Heart left ventricle (tissue), 16 donors: ENCODE data around the gene ENTPD8. TPM values are rescaled to one million over a fixed set of nuclear protein-coding genes. Genes with fewer than 3 reads are reported as not detected.
A peak's percentile ranks its signal among the peaks of the same experiment; 100 is the strongest.

Experiments
- ATAC-seq, 4 donors: fragments of 200-7000 bp; cut with Tn5 transposase; one replicate each; pipeline ENCODE4 v1.9.1; 2020 to 2022; ENCODE audit warnings: moderate library complexity in 4 of 4, mild to moderate bottlenecking in 3 of 4, moderate number of reproducible peaks in 1 of 4
- DNase-seq, 5 donors: peaks; one replicate each; pipeline ENCODE4 v3.0.0-alpha.2; 2020
- H3K27ac ChIP-seq, 12 donors: fragments of 200-600 bp; sonication (generic) in 4 of 12; one replicate each; pipeline versions ENCODE4 v1.5.0 to v1.8.0; 2016 to 2022; ENCODE audit warnings: mild to moderate bottlenecking in 2 of 12
- H3K27me3 ChIP-seq, 9 donors: fragments of 200-600 bp; sonication (generic) in 2 of 9; one replicate each; pipeline versions ENCODE4 v1.5.1 to v1.8.0; 2016 to 2022; ENCODE audit warnings: mild to moderate bottlenecking in 3 of 9
- H3K36me3 ChIP-seq, 9 donors: fragments of 200-600 bp; sonication (generic) in 2 of 9; one replicate each; pipeline versions ENCODE4 v1.5.0 to v1.8.0; 2018 to 2022; ENCODE audit warnings: mild to moderate bottlenecking in 2 of 9
- H3K4me1 ChIP-seq, 12 donors: fragments of 200-600 bp; sonication (generic) in 4 of 12; one replicate each; pipeline versions ENCODE4 v1.5.0 to v1.8.0; 2016 to 2022; ENCODE audit warnings: mild to moderate bottlenecking in 3 of 12
- H3K4me3 ChIP-seq, 12 donors: fragments of 200-600 bp; sonication (generic) in 4 of 12; one replicate each; pipeline versions ENCODE4 v1.5.0 to v1.8.0; 2017 to 2022; ENCODE audit warnings: mild to moderate bottlenecking in 9 of 12, moderate library complexity in 4 of 12
- H3K9me3 ChIP-seq, 12 donors: fragments of 200-600 bp; sonication (generic) in 4 of 12; one replicate each; pipeline versions ENCODE4 v1.5.0 to v1.8.0; 2016 to 2022; ENCODE audit warnings: mild to moderate bottlenecking in 1 of 12
- POLR2A ChIP-seq, 2 donors: fragments of 450-650 bp; IDR thresholded peaks; one replicate each; pipeline ENCODE4 v1.6.1; 2017; ENCODE audit warnings: antibody characterized with exemption in 2 of 2, mild to moderate bottlenecking in 2 of 2, moderate library complexity in 2 of 2
- WGBS, 4 donors: extraction: QIAGEN DNeasy Blood & Tissue Kit in 2 of 4; methylation state at CpG; one replicate each; pipeline versions ENCODE4 v1.1.5 to v1.1.7; 2013 to 2018; 5-methylcytosine and 5-hydroxymethylcytosine counted together
- intact Hi-C, 10 donors: fragments of 100-400 bp; cut with DNase I; formaldehyde crosslinking; loops; one replicate each; pipeline versions ENCODE4 v1.11.1 to v1.14.2; 2022
- polyA plus RNA-seq, 2 donors: library from polyadenylated mRNA; stranded (reverse); fragments of 200-250 nt; gene quantifications; one replicate each; pipeline ENCODE4 v1.2.3, GENCODE V29; 2013
- total RNA-seq, 9 donors: library from RNA; depleted of rRNA in 2 of 9; stranded (reverse); fragments of >200 nt in 2 of 9; fragmentation: NEBNext Ultra II Directional in 3 of 9; extraction: Animal tissue kit (Norgen Biotek cat#: 25700) in 3 of 9; gene quantifications; one replicate each; pipeline versions ENCODE4 v1.1.0 to v1.2.4, GENCODE V29; 2016 to 2023
- TF ChIP-seq, protein P1 (sequence below), 12 donors: fragments of 200-600 bp; sonication (generic) in 4 of 12; IDR thresholded peaks; one replicate each; pipeline versions ENCODE4 v1.5.0 to v1.8.0; 2018 to 2022; ENCODE audit warnings: antibody characterized with exemption in 12 of 12, mild to moderate bottlenecking in 5 of 12
- donor health status: ischemic (EF 13 %, LVEDD 7.1; RV severe dilation, severe dysfunction).
- donor health status: healthy with polysubstance abuse.
- donor health status: DM: no; HTN: yes; CAD: no.
- donor health status: DM: no; HTN: no; CAD: no.
- donor health status: ischemic (EF 25% LVEDD 6.9; RV normal size, moderate dysfunction).
- donor health status: ischemic (EF 25% LVEDD 5.7; RV mildly dilated, moderate dysfunction).
- donor health status: healthy.
- donor health status: DM: yes; HTN: yes; CAD: no.
- donor health status: ischemic (EF 35%, LVEDD 5.7; RV mildly dilated, moderate dysfunction).
- donor health status: nonischemic (EF 11% LVEDD 7.7; RV severe dilation, severe dysfunction).
- donor health status: DM: yes; HTN: yes; CAD: no.
- donor health status: PGD.
- donor health status: ischemic (EF 29% LVEDD 5.4; RV normal size, mild dysfunction).
- donor health status: nonischemic (EF 23%, LVEDD 6.1; RV moderate dilation, normal function).

ENTPD8 gene
- total and polyA plus RNA-seq, 11 donors = not detected

DNA sequence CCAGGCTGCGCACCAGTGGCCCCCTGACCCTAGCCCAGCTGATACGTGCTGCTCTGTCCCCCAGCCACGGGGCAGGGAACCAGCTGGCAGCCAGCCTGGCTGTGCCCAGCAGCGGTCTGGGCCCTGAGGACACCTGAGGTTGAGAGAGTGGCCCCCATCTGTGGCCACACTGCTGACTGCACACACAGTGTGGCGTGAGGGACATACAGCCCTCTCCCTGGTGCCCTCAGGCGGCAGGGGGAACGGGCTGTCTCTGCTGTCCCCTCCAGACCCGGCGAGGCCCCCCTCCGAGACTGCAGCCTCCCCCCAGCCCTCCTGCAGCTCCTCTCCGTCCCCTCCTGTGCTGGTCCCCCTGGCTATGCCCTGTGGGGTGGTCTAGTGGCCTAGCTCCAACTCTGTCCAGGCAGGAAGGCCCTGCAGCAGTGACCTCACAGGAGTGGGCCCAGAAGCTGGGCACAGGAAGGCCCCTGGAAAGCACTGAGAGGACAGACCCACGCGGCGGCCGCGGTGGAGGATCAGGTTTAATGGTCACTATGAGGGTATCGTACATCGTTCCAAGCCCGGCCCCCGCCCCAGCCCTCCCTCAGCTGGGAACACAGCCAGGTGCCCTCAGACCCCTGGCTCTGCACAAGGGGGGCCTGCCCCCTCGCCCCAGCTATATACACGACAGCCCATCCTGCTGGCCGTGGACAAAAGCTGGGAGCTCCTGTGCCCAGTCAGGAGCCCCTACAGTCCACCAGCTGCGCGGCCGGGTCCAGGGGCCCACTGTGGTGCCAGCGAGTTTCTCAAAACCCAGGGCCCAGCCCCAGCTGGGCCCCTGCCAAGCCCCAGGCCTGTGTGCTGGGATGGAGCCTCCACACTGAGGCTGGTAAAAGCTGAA is 6.8 kb upstream of the ENTPD8 start:
- H3K27me3 ChIP-seq = peaks cover 0 to 17% (median 0%) of the 10 kb centered on the region in 9 donors
- 82 to 87% (median 87%) methylated on average over 5 to 27 of the region's 27 CpGs for WGBS, 4 donors
- intact Hi-C loops = loop anchor here in 1 of 10 donors (2.0 kb wide), 1 partner anchor 153 kb away; no protein-coding TSS in a partner anchor
- H3K4me1 ChIP-seq = peaks cover 0 to 14% (median 0%) of the 10 kb centered on the region in 12 donors
- no peak overlapping the region for H3K27ac ChIP-seq
- peaks cover 0 to 12% (median 3%) of the 10 kb centered on the region in 9 donors for H3K36me3 ChIP-seq
- TF ChIP-seq, protein P1, sequence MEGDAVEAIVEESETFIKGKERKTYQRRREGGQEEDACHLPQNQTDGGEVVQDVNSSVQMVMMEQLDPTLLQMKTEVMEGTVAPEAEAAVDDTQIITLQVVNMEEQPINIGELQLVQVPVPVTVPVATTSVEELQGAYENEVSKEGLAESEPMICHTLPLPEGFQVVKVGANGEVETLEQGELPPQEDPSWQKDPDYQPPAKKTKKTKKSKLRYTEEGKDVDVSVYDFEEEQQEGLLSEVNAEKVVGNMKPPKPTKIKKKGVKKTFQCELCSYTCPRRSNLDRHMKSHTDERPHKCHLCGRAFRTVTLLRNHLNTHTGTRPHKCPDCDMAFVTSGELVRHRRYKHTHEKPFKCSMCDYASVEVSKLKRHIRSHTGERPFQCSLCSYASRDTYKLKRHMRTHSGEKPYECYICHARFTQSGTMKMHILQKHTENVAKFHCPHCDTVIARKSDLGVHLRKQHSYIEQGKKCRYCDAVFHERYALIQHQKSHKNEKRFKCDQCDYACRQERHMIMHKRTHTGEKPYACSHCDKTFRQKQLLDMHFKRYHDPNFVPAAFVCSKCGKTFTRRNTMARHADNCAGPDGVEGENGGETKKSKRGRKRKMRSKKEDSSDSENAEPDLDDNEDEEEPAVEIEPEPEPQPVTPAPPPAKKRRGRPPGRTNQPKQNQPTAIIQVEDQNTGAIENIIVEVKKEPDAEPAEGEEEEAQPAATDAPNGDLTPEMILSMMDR (IDR thresholded peaks at IDR 0.05) = no peak
- no peak for TF ChIP-seq POLR2A (IDR thresholded peaks at IDR 0.05)
- no peak overlapping the region for H3K4me3 ChIP-seq
- ATAC-seq (peak in 1 of 4 donors; percentile 4), DNase-seq (peak in 3 of 5 donors; percentile 21 to 62 (median 26))
- H3K9me3 ChIP-seq = no peaks in the 10 kb centered on the region

DNA sequence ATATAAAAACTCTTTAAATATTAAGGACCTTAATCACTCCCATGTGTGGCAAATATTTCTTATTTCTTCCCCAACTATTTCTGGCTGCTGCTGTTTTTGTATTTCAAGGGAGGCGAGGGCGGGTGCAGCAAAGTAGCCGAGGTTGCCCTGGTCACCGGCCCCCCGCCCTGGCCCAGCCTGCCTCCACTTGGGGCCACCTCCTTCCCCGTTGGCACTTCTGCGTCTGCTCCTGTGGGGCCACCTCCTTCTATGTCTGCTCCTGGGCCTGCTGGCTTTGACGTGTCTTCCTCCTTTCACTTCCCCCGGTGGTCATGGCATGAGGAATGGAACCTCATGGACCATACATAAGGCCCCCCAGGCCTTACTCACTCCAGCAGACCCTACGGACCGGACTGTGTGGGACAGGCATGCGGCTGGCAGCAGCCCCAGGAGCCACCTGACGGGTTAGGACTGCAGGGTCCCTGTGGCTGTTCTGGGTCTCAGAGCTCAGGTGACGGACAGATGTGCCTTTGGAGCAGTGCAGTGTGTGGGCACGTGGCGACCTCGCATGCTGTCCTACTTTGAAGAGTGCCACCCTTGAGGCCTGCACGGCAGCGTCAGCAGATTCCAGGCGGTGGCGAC is 5.8 kb upstream of the ENTPD8 start:
- TF ChIP-seq, protein P1 (IDR thresholded peaks at IDR 0.05) = no peak
- no peak for TF ChIP-seq POLR2A (IDR thresholded peaks at IDR 0.05)
- Histone ChIP-seq H3K9me3 (no peaks in the 10 kb centered on the region), H3K4me1 (peaks cover 0 to 13% (median 0%) of the 10 kb centered on the region in 12 donors), H3K27me3 (peaks cover 0 to 26% (median 0%) of the 10 kb centered on the region in 9 donors), H3K27ac (no peak overlapping the region), H3K36me3 (peaks cover 0 to 12% (median 3%) of the 10 kb centered on the region in 9 donors), H3K4me3 (no peak overlapping the region)
- intact Hi-C loops = loop anchor here in 1 of 10 donors (2.0 kb wide), 1 partner anchor 152 kb away; no protein-coding TSS in a partner anchor
- WGBS, 4 donors = 79 to 83% (median 82%) methylated on average over 18 to 21 of the region's 21 CpGs
- peak in 3 of 5 donors; percentile 24 to 56 (median 27) for DNase-seq
- ATAC-seq = peak in 2 of 4 donors; percentile 18 to 19

DNA sequence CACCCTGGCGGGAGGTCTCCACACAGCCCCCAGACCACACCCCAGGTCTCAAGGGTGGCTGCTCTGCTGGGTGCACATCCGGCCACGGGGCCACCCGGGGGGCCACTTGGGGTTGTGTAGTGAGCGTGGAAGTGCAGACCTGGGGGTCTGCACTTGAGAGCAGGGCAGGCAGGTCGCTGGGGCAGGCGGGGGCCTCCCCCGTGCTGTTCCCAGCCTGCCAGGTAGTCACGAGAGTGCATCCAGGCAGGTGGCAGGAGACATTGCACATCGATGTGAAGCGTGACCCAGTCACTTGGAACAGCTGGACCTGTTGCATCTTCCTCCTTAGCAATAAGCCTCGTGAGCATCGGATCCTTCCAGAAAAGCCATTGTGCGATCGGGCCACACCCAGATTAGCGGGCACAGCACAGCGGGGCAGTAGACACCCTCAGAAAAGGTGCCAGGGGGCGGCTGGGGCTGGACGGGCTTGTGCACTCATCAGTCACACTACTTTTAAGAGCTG is 4.8 kb upstream of the ENTPD8 start:
- Histone ChIP-seq H3K4me3 (no peak overlapping the region), H3K27me3 (peaks cover 0 to 31% (median 5%) of the 10 kb centered on the region in 9 donors), H3K36me3 (peaks cover 0 to 12% (median 3%) of the 10 kb centered on the region in 9 donors), H3K4me1 (peaks cover 0 to 19% (median 4%) of the 10 kb centered on the region in 12 donors), H3K27ac (no peak overlapping the region), H3K9me3 (no peaks in the 10 kb centered on the region)
- ATAC-seq = peak in 2 of 4 donors; percentile 2 to 10
- TF ChIP-seq POLR2A (IDR thresholded peaks at IDR 0.05) = no peak
- TF ChIP-seq, protein P1 (IDR thresholded peaks at IDR 0.05) = no peak
- intact Hi-C loops = loop anchor here in 2 of 10 donors (2.0 kb wide), 3 partner anchors 23 to 159 kb away; partner anchors contain the start of genes EXD3 (in 1 of the 2) and NOXA1 (in 1 of the 2)
- peak in 3 of 5 donors; percentile 14 to 57 (median 22) for DNase-seq
- 59 to 67% (median 64%) methylated on average over 11 to 19 of the region's 19 CpGs for WGBS, 4 donors
